ENCODE results near the gene SPINT3. TPM values are rescaled to one million over a fixed set of nuclear protein-coding genes. Genes with fewer than 3 reads are reported as not detected.
"Not testable (repeated sequence)": the region's sequence is repeated elsewhere in the genome, so short reads cannot be mapped to it uniquely, and the experiment has no call there.

The SPINT3 gene
- polyA plus RNA-seq, 2 of the 4 experiments (the other 2 are of a cell fraction): not detected

- FAIRE-seq (no peak), ATAC-seq (no peak), DNase-seq (ENCODE audit: low read depth in 1 of 2, low spot score in 1 of 2) (no peak)
- POLR2A ChIA-PET: interaction anchor here (0.6 kb wide), 1 partner anchor 264 kb away, joined by 3 read pairs; no protein-coding TSS in a partner anchor
- 10% methylated on average over 6 of the region's 6 CpGs for WGBS (ENCODE audit: missing lambda C conversion rate)
- no peak for TF ChIP-seq BHLHE40 (IDR thresholded peaks at IDR 0.05; ENCODE audit: low read depth, low read length)
- no peak for TF ChIP-seq FOXS1 (CRISPR knock-in tag; IDR thresholded peaks at IDR 0.05)
- no peak overlapping the region for H3K4me2 ChIP-seq
- CTCF ChIA-PET: interaction anchor here (0.7 to 2.1 kb wide), 8 partner anchors 17 to 373 kb away, joined by 3 to 6 read pairs (median 4); no protein-coding TSS in a partner anchor
- no peaks in the 10 kb centered on the region for H3K4me1 ChIP-seq
- no peak overlapping the region for H3K4me3 ChIP-seq
- no peak overlapping the region for H3K27ac ChIP-seq
- H3K9me3 ChIP-seq: no peaks in the 10 kb centered on the region
Observed at GRCh38 chr20:45484676-45485075, 30.7 kb downstream of the SPINT3 start.

GRCh38 chr20:45479822-45480221 is 35.6 kb downstream of the SPINT3 start:
- WGBS (ENCODE audit: missing lambda C conversion rate): 22% methylated on average over 7 of the region's 7 CpGs
- ChIA-PET CTCF (interaction anchor here (1.4 to 2.3 kb wide), 3 partner anchors 30 to 291 kb away, joined by 3 to 7 read pairs (median 6); no protein-coding TSS in a partner anchor), POLR2A (no interaction called here)
- Histone ChIP-seq H3K4me3 (no peak overlapping the region), H3K27ac (no peak overlapping the region), H3K4me2 (no peak overlapping the region), H3K9me3 (peaks cover 6% of the 10 kb centered on the region; the same call in 1 of the 3 replicates), H3K4me1 (no peaks in the 10 kb centered on the region)
- FAIRE-seq (no peak), DNase-seq (ENCODE audit: low read depth in 1 of 2, low spot score in 1 of 2) (no peak), ATAC-seq (no peak)
- TF ChIP-seq E2F6 (IDR thresholded peaks at IDR 0.05; ENCODE audit: borderline replicate concordance, low read depth) (no peak), PHF8 (IDR thresholded peaks at IDR 0.05; ENCODE audit: borderline replicate concordance, low read depth) (no peak), CTCF (IDR thresholded peaks at IDR 0.05) (no peak)

GRCh38 chr20:45477530-45478148 is 37.8 kb downstream of the SPINT3 start:
- H3K4me2 ChIP-seq; H3K4me1 ChIP-seq; H3K4me3 ChIP-seq; POLR2A ChIA-PET; H3K9me3 ChIP-seq; DNase-seq (ENCODE audit: low read depth in 1 of 2, low spot score in 1 of 2); ATAC-seq; FAIRE-seq; H3K27ac ChIP-seq: not testable (repeated sequence)
- WGBS (ENCODE audit: missing lambda C conversion rate): 25% methylated on average over 5 of the region's 7 CpGs
- CTCF ChIA-PET: interaction anchor here (0.6 to 2.1 kb wide), 4 partner anchors 14 to 293 kb away, joined by 3 to 7 read pairs (median 3); no protein-coding TSS in a partner anchor

GRCh38 chr20:45472286-45472685 is 43.1 kb downstream of the SPINT3 start:
- ATAC-seq; H3K4me1 ChIP-seq; H3K27ac ChIP-seq; H3K9me3 ChIP-seq; DNase-seq (ENCODE audit: low read depth in 1 of 2, low spot score in 1 of 2); H3K4me2 ChIP-seq; POLR2A ChIA-PET; FAIRE-seq; H3K4me3 ChIP-seq; CTCF ChIA-PET: not testable (repeated sequence)
- 15% methylated on average over 3 of the region's 3 CpGs for WGBS (ENCODE audit: missing lambda C conversion rate)

GRCh38 chr20:45470937-45471336 is 44.5 kb downstream of the SPINT3 start:
- CTCF ChIA-PET: interaction anchor here (1.1 kb wide), 3 partner anchors 148 to 300 kb away, joined by 3 to 5 read pairs (median 4); no protein-coding TSS in a partner anchor
- FAIRE-seq: no peak

More at GRCh38 chr20:45470937-45471336, 44.5 kb downstream of the SPINT3 start:
- TF ChIP-seq RAD21 (conservative IDR thresholded peaks at IDR 0.05 in 1 of 2, IDR thresholded peaks at IDR 0.05 in 1 of 2): peak in 1 of 2 experiments; percentile 27; a peak in 2 of 5 replicates
- no peak for TF ChIP-seq BHLHE40 (IDR thresholded peaks at IDR 0.05; ENCODE audit: low read depth, low read length)
- 77% methylated on average over 10 of the region's 10 CpGs for WGBS (ENCODE audit: missing lambda C conversion rate)
- DNase-seq (ENCODE audit: low read depth in 1 of 2, low spot score in 1 of 2): no peak
- ATAC-seq: peak in 1 of 2 experiments; percentile 19; a peak in 2 of 6 replicates
- Histone ChIP-seq H3K4me2 (peak overlapping the region; percentile 71), H3K9me3 (peaks cover 5% of the 10 kb centered on the region; the same call in 1 of the 3 replicates), H3K4me1 (peaks cover 8% of the 10 kb centered on the region; the same call in 2 of the 3 replicates), H3K4me3 (peak overlapping the region; percentile 39; the same call in 2 of the 3 replicates), H3K27ac (peak overlapping the region in 1 of 2 experiments; percentile 20; a peak in 2 of 6 replicates)
- POLR2A ChIA-PET: no interaction called here

All from A549 (cell line).